ENCODE results near the gene SLC5A4. TPM values are rescaled to one million over a fixed set of nuclear protein-coding genes. Genes with fewer than 3 reads are reported as not detected.
"Not testable (repeated sequence)": the region's sequence is repeated elsewhere in the genome, so short reads cannot be mapped to it uniquely, and the experiment has no call there.

The SLC5A4 gene
- total RNA-seq, 1 experiment from 2014 or later, result not detected

DNA sequence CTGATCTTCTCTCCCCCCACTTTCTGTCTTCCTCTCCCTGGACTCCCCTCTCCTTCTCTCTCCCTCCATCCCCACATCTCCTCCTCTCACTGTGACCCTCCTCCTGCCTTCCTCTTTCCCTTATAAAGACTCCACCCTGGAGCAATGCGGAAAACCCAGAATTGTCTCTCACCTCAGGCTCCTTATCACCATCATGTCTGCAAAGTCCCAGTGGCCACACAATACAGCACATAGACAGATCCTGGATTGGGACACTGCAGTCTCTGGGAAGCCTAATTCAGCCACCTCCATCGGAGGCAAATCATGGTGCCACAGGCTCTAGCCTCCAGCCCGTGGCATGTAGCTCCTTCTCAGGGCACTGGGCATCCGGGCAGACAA is 53.0 kb downstream of the SLC5A4 start:
- Histone ChIP-seq H3K27ac (no peak overlapping the region), H3K27me3 (replicated peaks) (peaks cover 23% of the 10 kb centered on the region), H3K4me3 (no peak overlapping the region), H3K9me3 (replicated peaks) (no peaks in the 10 kb centered on the region), H3K36me3 (no peaks in the 10 kb centered on the region), H3K4me1 (replicated peaks) (no peaks in the 10 kb centered on the region)
- DNase-seq (ENCODE audit: low read depth in 1 of 2, low spot score in 2 of 2), result no peak

DNA sequence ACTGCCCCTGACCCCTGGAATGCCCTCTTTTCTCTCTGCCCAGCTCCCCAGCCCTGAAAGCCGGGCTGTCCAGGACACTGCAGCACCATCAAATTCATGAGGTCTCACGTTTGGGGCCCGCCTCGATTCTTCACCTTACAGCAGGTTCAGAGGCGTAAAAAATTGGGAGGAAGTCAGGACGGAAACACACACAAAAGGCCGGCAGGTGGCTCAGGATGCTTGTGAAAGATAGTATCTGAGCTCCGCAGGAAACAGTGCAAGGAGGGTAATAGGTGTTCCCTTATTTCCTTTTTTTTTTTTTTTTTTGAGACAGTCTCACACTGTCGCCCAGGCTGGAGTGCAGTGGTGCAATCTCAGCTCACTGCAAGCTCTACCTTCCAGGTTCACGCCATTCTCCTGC is 54.4 kb downstream of the SLC5A4 start:
- DNase-seq (ENCODE audit: low read depth in 1 of 2, low spot score in 2 of 2), result no peak
- H3K27me3 ChIP-seq (replicated peaks), result peaks cover 23% of the 10 kb centered on the region
- H3K36me3 ChIP-seq, result no peaks in the 10 kb centered on the region
- no peak overlapping the region for H3K4me3 ChIP-seq
- H3K4me1 ChIP-seq (replicated peaks), result no peaks in the 10 kb centered on the region
- H3K27ac ChIP-seq, result no peak overlapping the region
- no peaks in the 10 kb centered on the region for H3K9me3 ChIP-seq (replicated peaks)

DNA sequence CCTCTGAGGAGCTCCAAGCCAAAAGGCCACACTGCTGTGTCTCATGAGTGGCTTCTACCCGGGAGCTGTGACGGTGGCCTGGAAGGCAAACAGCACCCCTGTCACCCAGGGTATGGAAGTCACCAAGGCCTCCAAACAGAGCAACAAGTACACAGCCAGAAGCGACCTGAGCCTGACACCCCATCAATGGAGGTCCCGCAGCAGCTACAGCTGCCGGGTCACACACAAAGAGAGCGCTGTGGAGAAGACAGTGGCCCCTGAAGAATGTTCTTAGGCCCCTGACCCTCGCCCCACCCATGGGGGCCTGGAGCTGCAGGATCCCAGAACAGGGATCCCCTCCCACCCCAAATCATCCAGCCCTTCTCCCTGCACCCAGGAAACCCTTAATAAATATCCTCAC is 55.2 kb downstream of the SLC5A4 start:
- H3K4me3 ChIP-seq, result no peak overlapping the region
- no peaks in the 10 kb centered on the region for H3K9me3 ChIP-seq (replicated peaks)
- no peaks in the 10 kb centered on the region for H3K4me1 ChIP-seq (replicated peaks)
- H3K27ac ChIP-seq, result no peak overlapping the region
- H3K27me3 ChIP-seq (replicated peaks), result peaks cover 23% of the 10 kb centered on the region
- no peak for DNase-seq (ENCODE audit: low read depth in 1 of 2, low spot score in 2 of 2)
- H3K36me3 ChIP-seq, result no peaks in the 10 kb centered on the region

- Histone ChIP-seq H3K9me3 (replicated peaks) (no peaks in the 10 kb centered on the region), H3K27ac (no peak overlapping the region), H3K4me1 (replicated peaks) (no peaks in the 10 kb centered on the region), H3K27me3 (replicated peaks) (peaks cover 19% of the 10 kb centered on the region), H3K4me3 (no peak overlapping the region), H3K36me3 (no peaks in the 10 kb centered on the region)
- DNase-seq (ENCODE audit: low read depth in 1 of 2, low spot score in 2 of 2), result no peak
These were observed 55.8 kb downstream of the SLC5A4 start for GRCh38 chr22:32199341-32199740.

- not testable (repeated sequence) for H3K4me1 ChIP-seq (replicated peaks); H3K27ac ChIP-seq; H3K36me3 ChIP-seq; H3K4me3 ChIP-seq; DNase-seq (ENCODE audit: low read depth in 1 of 2, low spot score in 2 of 2); H3K27me3 ChIP-seq (replicated peaks); H3K9me3 ChIP-seq (replicated peaks)
These were observed 57.5 kb downstream of the SLC5A4 start for GRCh38 chr22:32197553-32198226.

- H3K27me3 ChIP-seq (replicated peaks); H3K36me3 ChIP-seq; H3K4me3 ChIP-seq; H3K27ac ChIP-seq; DNase-seq (ENCODE audit: low read depth in 1 of 2, low spot score in 2 of 2); H3K4me1 ChIP-seq (replicated peaks); H3K9me3 ChIP-seq (replicated peaks): not testable (repeated sequence)
These were observed 59.2 kb downstream of the SLC5A4 start for GRCh38 chr22:32195900-32196299.

DNA sequence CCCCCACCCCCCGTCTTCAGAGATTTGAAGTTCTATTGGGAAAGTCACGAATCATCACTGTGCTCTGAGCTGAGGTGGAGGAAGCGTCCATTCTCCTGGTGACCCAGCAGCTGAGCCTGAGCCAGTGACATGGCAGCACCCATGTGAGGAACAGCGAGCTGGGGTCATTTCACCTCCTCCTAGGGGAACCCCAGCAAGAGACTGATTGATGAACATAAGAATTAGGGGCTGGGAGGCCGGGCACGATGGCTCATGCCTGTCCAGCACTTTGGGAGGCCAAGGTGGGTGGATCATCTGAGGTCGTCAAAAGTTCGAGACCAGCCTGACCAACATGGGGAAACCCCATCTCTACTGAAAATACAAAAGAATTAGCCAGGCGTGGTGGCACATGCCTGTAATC is 61.8 kb downstream of the SLC5A4 start:
- H3K4me1 ChIP-seq (replicated peaks); H3K9me3 ChIP-seq (replicated peaks); H3K36me3 ChIP-seq; H3K4me3 ChIP-seq; H3K27me3 ChIP-seq (replicated peaks); DNase-seq (ENCODE audit: low read depth in 1 of 2, low spot score in 2 of 2); H3K27ac ChIP-seq: not testable (repeated sequence)

DNA sequence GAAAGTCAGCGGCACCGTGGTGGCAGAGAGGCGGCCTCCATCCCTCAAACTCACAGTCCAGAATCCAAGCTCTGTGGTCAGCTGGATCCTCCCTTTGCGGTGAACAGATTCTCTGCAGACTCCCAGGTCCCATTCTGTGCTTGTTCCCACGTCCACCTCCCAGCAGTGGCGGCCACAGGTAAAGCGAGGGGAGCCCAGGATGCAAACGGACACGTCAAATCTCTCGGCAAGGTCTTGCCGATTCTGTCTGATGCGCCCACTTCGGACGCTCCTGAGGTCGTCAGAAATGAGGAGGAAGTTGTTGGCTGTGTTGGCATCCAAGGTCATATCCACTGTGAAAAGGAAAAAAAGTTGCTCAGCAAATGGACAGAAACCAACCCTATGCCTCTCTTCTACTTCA is 64.1 kb downstream of the SLC5A4 start:
- not testable (repeated sequence) for H3K4me1 ChIP-seq (replicated peaks); H3K36me3 ChIP-seq; H3K4me3 ChIP-seq; H3K27me3 ChIP-seq (replicated peaks); H3K27ac ChIP-seq; H3K9me3 ChIP-seq (replicated peaks)
- peak in 1 of 2 experiments; percentile 31 for DNase-seq (ENCODE audit: low read depth in 1 of 2, low spot score in 2 of 2)

DNA sequence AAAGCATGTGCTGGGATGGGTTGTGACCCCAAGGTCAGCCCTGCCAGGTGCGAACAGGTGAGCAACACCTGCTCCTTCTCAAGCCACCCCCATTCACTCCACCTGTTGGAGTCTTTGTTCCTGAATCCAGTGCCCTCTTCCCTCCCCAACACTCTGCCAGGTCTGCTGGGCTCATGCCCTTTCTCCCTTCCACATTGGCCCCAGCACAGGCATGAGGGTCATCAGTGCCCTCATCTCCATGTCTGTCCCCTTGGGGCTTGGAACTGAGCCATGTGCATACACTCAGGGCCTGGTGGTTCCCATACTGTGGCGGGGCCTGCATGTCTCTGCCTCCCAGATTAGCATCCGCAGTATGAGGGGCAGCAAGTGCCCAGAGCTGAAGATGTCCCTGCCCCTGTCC is 69.3 kb downstream of the SLC5A4 start:
- H3K4me1 ChIP-seq (replicated peaks), result no peaks in the 10 kb centered on the region
- no peaks in the 10 kb centered on the region for H3K9me3 ChIP-seq (replicated peaks)
- no peaks in the 10 kb centered on the region for H3K36me3 ChIP-seq
- no peak for DNase-seq (ENCODE audit: low read depth in 1 of 2, low spot score in 2 of 2)
- no peak overlapping the region for H3K27ac ChIP-seq
- no peak overlapping the region for H3K4me3 ChIP-seq
- H3K27me3 ChIP-seq (replicated peaks), result peaks cover 8% of the 10 kb centered on the region; the same call in 1 of the 2 replicates

GRCh38 chr22:32183625-32184024 is 71.5 kb downstream of the SLC5A4 start:
- Histone ChIP-seq H3K36me3 (no peaks in the 10 kb centered on the region), H3K4me1 (replicated peaks) (no peaks in the 10 kb centered on the region), H3K9me3 (replicated peaks) (no peaks in the 10 kb centered on the region), H3K27ac (no peak overlapping the region), H3K27me3 (replicated peaks) (peaks cover 2% of the 10 kb centered on the region; the same call in 1 of the 2 replicates), H3K4me3 (no peak overlapping the region)
- no peak for DNase-seq (ENCODE audit: low read depth in 1 of 2, low spot score in 2 of 2)

GRCh38 chr22:32181043-32181442 is 74.1 kb downstream of the SLC5A4 start:
- Histone ChIP-seq H3K4me3 (no peak overlapping the region), H3K27ac (no peak overlapping the region), H3K4me1 (replicated peaks) (no peaks in the 10 kb centered on the region), H3K36me3 (no peaks in the 10 kb centered on the region), H3K27me3 (replicated peaks) (peaks cover 5% of the 10 kb centered on the region), H3K9me3 (replicated peaks) (no peaks in the 10 kb centered on the region)
- no peak for DNase-seq (ENCODE audit: low read depth in 1 of 2, low spot score in 2 of 2)

DNA sequence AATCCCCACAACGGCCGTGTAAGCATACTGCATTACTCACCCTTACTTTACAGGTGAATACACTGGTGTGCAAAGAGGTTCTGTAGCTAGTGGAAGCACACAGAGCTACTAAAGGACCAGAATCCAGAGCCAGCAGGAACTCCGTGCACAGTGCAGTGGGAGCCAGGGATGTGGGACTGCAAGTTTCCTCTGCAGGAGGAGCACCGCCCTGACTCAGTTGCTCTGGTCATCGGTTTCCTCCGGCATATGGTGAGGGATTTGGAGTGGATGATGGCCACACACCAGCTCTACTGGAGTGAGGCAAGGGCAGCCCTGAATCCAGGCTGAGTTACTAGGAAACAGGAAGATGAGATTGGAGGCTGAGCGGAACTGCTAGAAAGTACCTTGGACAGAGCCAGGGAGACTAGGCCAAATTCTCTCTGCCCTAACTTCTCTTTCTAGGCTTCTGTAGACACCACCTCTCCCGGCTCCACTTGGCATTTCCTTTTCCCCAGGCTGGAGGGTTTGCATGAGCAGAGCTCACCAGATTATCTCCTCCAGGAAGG is 77.9 kb downstream of the SLC5A4 start:
- Histone ChIP-seq H3K9me3 (replicated peaks) (no peaks in the 10 kb centered on the region), H3K4me1 (replicated peaks) (no peaks in the 10 kb centered on the region), H3K36me3 (no peaks in the 10 kb centered on the region), H3K27ac (no peak overlapping the region), H3K4me3 (no peak overlapping the region), H3K27me3 (replicated peaks) (peaks cover 16% of the 10 kb centered on the region)
- no peak for DNase-seq (ENCODE audit: low read depth in 1 of 2, low spot score in 2 of 2)

DNA sequence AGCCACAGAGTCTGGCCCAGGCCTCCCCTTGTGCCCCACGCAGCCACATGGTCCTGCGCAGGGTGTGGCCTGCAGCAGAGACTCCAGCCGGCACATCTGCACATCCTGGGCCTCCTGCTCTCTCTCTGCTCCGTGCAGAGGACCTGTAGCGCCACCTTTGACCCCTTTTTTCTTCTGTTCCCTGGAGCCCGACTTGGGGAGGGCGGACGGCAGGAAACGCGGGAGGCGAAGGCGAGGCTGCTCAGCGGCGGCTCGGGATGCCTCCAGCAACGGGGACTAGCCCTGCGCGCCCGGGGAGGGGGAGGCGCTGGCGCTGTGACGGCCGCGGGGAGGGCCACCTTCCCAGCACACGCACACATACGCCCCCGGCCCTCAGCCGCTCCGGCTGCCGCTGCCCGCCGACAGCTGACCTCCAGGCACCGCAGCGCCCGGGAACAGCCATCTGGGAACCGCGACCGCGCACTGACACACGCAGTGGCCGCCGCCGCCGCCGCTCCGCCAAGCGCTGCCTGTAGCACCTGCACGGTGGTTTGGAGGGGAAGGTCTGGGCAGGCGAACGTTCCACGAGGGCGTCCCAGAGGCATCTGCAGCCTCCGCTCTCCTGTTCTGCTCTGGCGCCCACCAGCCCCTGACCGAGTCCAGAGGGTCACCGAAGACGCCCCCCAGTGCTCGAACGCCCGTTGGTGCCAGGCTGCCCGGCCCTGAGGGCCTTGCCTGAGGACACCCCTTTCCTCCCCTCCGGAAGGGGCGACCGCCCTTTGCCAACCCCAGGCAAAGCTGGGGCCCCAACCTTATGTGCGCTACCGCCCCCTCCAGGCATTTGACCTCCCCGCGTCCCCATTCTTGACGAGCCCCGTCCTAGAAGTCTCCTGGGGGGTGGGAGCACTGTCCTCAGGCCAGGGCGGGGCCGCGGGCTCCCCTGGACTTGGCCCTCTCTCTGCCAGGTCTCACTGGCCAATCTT is 79.2 kb downstream of the SLC5A4 start:
- Histone ChIP-seq H3K36me3 (no peaks in the 10 kb centered on the region), H3K27me3 (replicated peaks) (peaks cover 20% of the 10 kb centered on the region), H3K4me1 (replicated peaks) (no peaks in the 10 kb centered on the region), H3K9me3 (replicated peaks) (no peaks in the 10 kb centered on the region), H3K27ac (no peak overlapping the region), H3K4me3 (no peak overlapping the region)
- DNase-seq (ENCODE audit: low read depth in 1 of 2, low spot score in 2 of 2), result no peak

DNA sequence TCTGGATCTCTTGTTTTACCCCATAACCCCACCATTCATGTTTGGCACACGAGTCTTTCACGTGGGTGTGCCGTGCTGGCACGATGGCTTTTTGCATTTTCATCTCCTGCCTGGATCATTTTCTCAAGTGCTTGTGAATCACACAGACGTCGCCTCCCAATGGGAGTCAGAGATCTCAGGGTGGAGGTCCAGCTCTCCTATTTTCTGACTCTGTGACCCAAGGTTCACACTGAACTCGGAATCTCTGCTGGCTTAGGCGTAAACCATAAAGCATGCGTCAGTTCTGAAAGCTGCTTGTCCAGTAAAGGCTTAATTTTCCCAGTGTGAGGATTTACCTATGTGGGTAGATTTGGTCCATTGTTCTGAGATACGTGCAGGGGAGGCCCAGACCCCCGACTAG is 80.0 kb downstream of the SLC5A4 start:
- peaks cover 20% of the 10 kb centered on the region for H3K27me3 ChIP-seq (replicated peaks)
- no peaks in the 10 kb centered on the region for H3K9me3 ChIP-seq (replicated peaks)
- H3K4me3 ChIP-seq, result no peak overlapping the region
- no peaks in the 10 kb centered on the region for H3K36me3 ChIP-seq
- no peak for DNase-seq (ENCODE audit: low read depth in 1 of 2, low spot score in 2 of 2)
- no peak overlapping the region for H3K27ac ChIP-seq
- H3K4me1 ChIP-seq (replicated peaks), result no peaks in the 10 kb centered on the region
